SK-N-SH (cell line): ENCODE measurements around the gene DUSP2. TPM values are rescaled to one million over a fixed set of nuclear protein-coding genes. Genes with fewer than 3 reads are reported as not detected.

ENCODE experiments used
- CTCF ChIA-PET: fragments of 300-600, 350-600 bp; formaldehyde crosslinking; extraction: SDS; loops from one replicate; lab custom pipeline; 2021; lab: Yijun Ruan, JAX
- POLR2A ChIA-PET: fragments of 350-600 bp; sonication (Branson Sonifier 250); formaldehyde crosslinking; extraction: SDS; loops from one replicate; lab custom pipeline; 2020; ENCODE audit warnings: antibody characterized with exemption, inconsistent platforms; lab: Yijun Ruan, JAX
- DNase-seq: peaks from one replicate; pipeline ENCODE4 v3.0.0; 2012
- H2AFZ ChIP-seq: fragments of 200-600 bp; sonication (generic); 2 replicates; pipeline ENCODE4 v1.8.1; 2016; ENCODE audit warnings: antibody characterized with exemption, mild to moderate bottlenecking, low read depth
- H3F3A ChIP-seq: fragments of 200-600 bp; sonication (generic); replicated peaks from 2 replicates; pipeline ENCODE3; 2016; ENCODE audit warnings: antibody characterized with exemption, mild to moderate bottlenecking; ENCODE audit not compliant: insufficient read depth
- H3K27ac ChIP-seq, 2 experiments: fragments of 200-500 bp in 1 of 2; fragments of 200-600 bp in 1 of 2; sonication (Bioruptor generic) in 1 of 2; sonication (generic), shearing (Covaris generic) in 1 of 2; 2 replicates each; pipeline versions ENCODE4 v1.5.1 to v1.6.1; 2014 to 2016; ENCODE audit warnings: low read depth in 2 of 2, inconsistent platforms in 1 of 2, low read length in 1 of 2, mild to moderate bottlenecking in 1 of 2, mixed read lengths in 1 of 2
- H3K27me3 ChIP-seq: fragments of 200-600 bp; sonication (generic), shearing (Covaris generic); 2 replicates; pipeline ENCODE4 v1.6.1; 2016; ENCODE audit warnings: mixed run types; ENCODE audit not compliant: insufficient read depth
- H3K36me3 ChIP-seq, 2 experiments: fragments of 200-500 bp in 1 of 2; fragments of 200-600 bp in 1 of 2; sonication (Bioruptor generic) in 1 of 2; sonication (generic) in 1 of 2; replicated peaks in 1 of 2; 2 replicates each; pipeline versions ENCODE3 to v1.5.1; 2014 to 2016; ENCODE audit warnings: low read length in 1 of 2, mild to moderate bottlenecking in 1 of 2; ENCODE audit not compliant: insufficient read depth in 2 of 2, control insufficient read depth in 1 of 2
- H3K4me1 ChIP-seq, 2 experiments: fragments of 200-500 bp in 1 of 2; fragments of 200-600 bp in 1 of 2; sonication (Bioruptor generic) in 1 of 2; sonication (generic), shearing (Covaris generic) in 1 of 2; 2 replicates each; pipeline versions ENCODE4 v1.5.1 to v1.6.1; 2014 to 2016; ENCODE audit warnings: low read depth in 1 of 2, low read length in 1 of 2, mixed run types in 1 of 2; ENCODE audit not compliant: insufficient read depth in 2 of 2, control insufficient read depth in 1 of 2
- H3K4me2 ChIP-seq: fragments of 200-600 bp; sonication (generic), shearing (Covaris generic); 2 replicates; pipeline ENCODE4 v1.6.1; 2017; ENCODE audit warnings: mixed run types
- H3K4me3 ChIP-seq, 2 experiments: fragments of 200-500 bp in 1 of 2; fragments of 200-600 bp in 1 of 2; sonication (Bioruptor generic) in 1 of 2; sonication (generic), shearing (Covaris generic) in 1 of 2; 2 replicates each; pipeline versions ENCODE4 v1.5.1 to v1.8.1; 2014 to 2016; ENCODE audit warnings: low read depth in 2 of 2, inconsistent platforms in 1 of 2, low read length in 1 of 2, mild to moderate bottlenecking in 1 of 2, mixed read lengths in 1 of 2, moderate library complexity in 1 of 2
- H3K79me2 ChIP-seq: fragments of 200-600 bp; sonication (generic); 2 replicates; pipeline ENCODE4 v1.8.1; 2017; ENCODE audit warnings: mild to moderate bottlenecking; ENCODE audit not compliant: insufficient read depth
- H3K9ac ChIP-seq: fragments of 200-600 bp; sonication (generic); 2 replicates; pipeline ENCODE4 v1.6.1; 2017; ENCODE audit warnings: mixed run types
- H3K9me2 ChIP-seq: fragments of 200-600 bp; sonication (generic); 2 replicates; pipeline ENCODE4 v1.6.1; 2017; ENCODE audit warnings: mixed run types
- H3K9me3 ChIP-seq: fragments of 200-600 bp; sonication (generic); 2 replicates; pipeline ENCODE4 v1.6.1; 2017; ENCODE audit warnings: mixed run types, mild to moderate bottlenecking, moderate library complexity
- H4K20me1 ChIP-seq: fragments of 200-600 bp; sonication (generic); 2 replicates; pipeline ENCODE4 v1.6.1; 2017; ENCODE audit warnings: mild to moderate bottlenecking, mixed run types; ENCODE audit not compliant: insufficient read depth
- EZH2phosphoT487 ChIP-seq: fragments of 200-600 bp; sonication (generic); IDR thresholded peaks from 2 replicates; pipeline ENCODE4 v1.6.1; 2017; ENCODE audit warnings: low read depth, mixed run types, mild to moderate bottlenecking, antibody characterized with exemption, moderate library complexity, borderline replicate concordance
- FOSL2 ChIP-seq: IDR thresholded peaks from 2 replicates; pipeline ENCODE4 v1.4.0; 2012; ENCODE audit warnings: low read depth, mild to moderate bottlenecking, moderate library complexity, borderline replicate concordance
- FOXM1 ChIP-seq: IDR thresholded peaks from 2 replicates; pipeline ENCODE4 v1.4.0; 2012; ENCODE audit warnings: low read depth, mild to moderate bottlenecking
- GABPA ChIP-seq: IDR thresholded peaks from 2 replicates; pipeline ENCODE4 v1.4.0; 2012; ENCODE audit warnings: low read depth, mild to moderate bottlenecking
- GATA2 ChIP-seq: sonication (generic); formaldehyde crosslinking; IDR thresholded peaks from 2 replicates; pipeline ENCODE4 v1.5.0; 2020; ENCODE audit warnings: mild to moderate bottlenecking, missing genetic modification reagents
- IRF3 ChIP-seq: fragments of 150-350 bp; IDR thresholded peaks from 2 replicates; pipeline ENCODE4 v1.6.1; 2016; ENCODE audit warnings: mild to moderate bottlenecking, low read depth, low read length
- JUND ChIP-seq: IDR thresholded peaks from 2 replicates; pipeline ENCODE4 v1.4.0; 2012
- NFIC ChIP-seq: IDR thresholded peaks from 2 replicates; pipeline ENCODE4 v1.4.0; 2012; ENCODE audit warnings: borderline replicate concordance
- NRF1 ChIP-seq: IDR thresholded peaks from 2 replicates; pipeline ENCODE4 v1.6.1; 2012; ENCODE audit warnings: low read depth, mild to moderate bottlenecking, low read length
- PBX3 ChIP-seq: IDR thresholded peaks from 2 replicates; pipeline ENCODE4; 2012
- REST ChIP-seq: IDR thresholded peaks from 2 replicates; pipeline ENCODE4 v1.6.1; 2012; ENCODE audit warnings: mild to moderate bottlenecking, low read depth, low read length, moderate library complexity
- RXRA ChIP-seq: IDR thresholded peaks from 2 replicates; pipeline ENCODE4 v1.4.0; 2012; ENCODE audit warnings: low read depth, mild to moderate bottlenecking, borderline replicate concordance
- SIN3A ChIP-seq: IDR thresholded peaks from 2 replicates; pipeline ENCODE4 v1.6.1; 2012; ENCODE audit warnings: low read depth, mild to moderate bottlenecking, low read length, moderate library complexity, borderline replicate concordance
- TAF1 ChIP-seq: IDR thresholded peaks from 2 replicates; pipeline ENCODE4 v1.6.1; 2012; ENCODE audit warnings: low read depth, mild to moderate bottlenecking, low read length, moderate library complexity, borderline replicate concordance
- TCF12 ChIP-seq: IDR thresholded peaks from 2 replicates; pipeline ENCODE4 v1.4.0; 2012
- TEAD4 ChIP-seq: IDR thresholded peaks from 2 replicates; pipeline ENCODE4 v1.4.0; 2012; ENCODE audit warnings: mild to moderate bottlenecking, borderline replicate concordance; ENCODE audit not compliant: insufficient read depth
- USF2 ChIP-seq: fragments of 150-350 bp; IDR thresholded peaks from 2 replicates; pipeline ENCODE4 v1.6.1; 2017; ENCODE audit warnings: antibody characterized with exemption, low read length, low read depth, borderline replicate concordance
- YY1 ChIP-seq: IDR thresholded peaks from 2 replicates; pipeline ENCODE4 v1.4.0; 2012; ENCODE audit warnings: low read depth, mild to moderate bottlenecking
- WGBS: methylation state at CpG from one replicate; pipeline ENCODE4 v1.1.6; 2017; ENCODE audit warnings: low lambda C conversion rate; 5-methylcytosine and 5-hydroxymethylcytosine counted together
- polyA plus RNA-seq, 3 experiments: library from polyadenylated mRNA; depleted of rRNA; stranded (reverse); fragments of >200 nt; gene quantifications; 2 replicates each; pipeline ENCODE4 v1.2.3, GENCODE V29; 2012

Gene DUSP2
- polyA plus RNA-seq, 1 of the 3 experiments (the other 2 are of a cell fraction), result 0.79 TPM

GRCh38 chr2:96108541-96109360 lies 36.5 kb downstream of the DUSP2 start:
- POLR2A ChIA-PET, result no interaction called here
- Histone ChIP-seq H2AFZ (no peak overlapping the region), H3K4me2 (no peak overlapping the region), H3K27ac (no peak overlapping the region), H4K20me1 (no peaks in the 10 kb centered on the region), H3K4me3 (no peak overlapping the region), H3K9me3 (no peaks in the 10 kb centered on the region), H3K4me1 (peaks cover 0 to 14% of the 10 kb centered on the region in 2 experiments; a peak in 1 of 4 replicates), H3K9ac (no peak overlapping the region), H3K27me3 (no peaks in the 10 kb centered on the region), H3K36me3 (no peaks in the 10 kb centered on the region), H3F3A (no peaks in the 10 kb centered on the region), H3K79me2 (no peaks in the 10 kb centered on the region), H3K9me2 (no peaks in the 10 kb centered on the region)
- no peak for DNase-seq
- CTCF ChIA-PET, result interaction anchor here (0.6 to 2.8 kb wide), 4 partner anchors 8 to 86 kb away, joined by 3 to 25 read pairs (median 5); partner anchors contain the start of gene ADRA2B
- TF ChIP-seq YY1, result no peak
- no peak for TF ChIP-seq RXRA
- no peak for TF ChIP-seq NFIC
- TF ChIP-seq TCF12, result no peak
- no peak for TF ChIP-seq GATA2 (CRISPR knock-in tag)
- TF ChIP-seq EZH2phosphoT487, result no peak
- TF ChIP-seq PBX3, result no peak
- no peak for TF ChIP-seq IRF3
- no peak for TF ChIP-seq GABPA
- no peak for TF ChIP-seq JUND
- WGBS, result 60% methylated on average over 14 of the region's 17 CpGs

GRCh38 chr2:96108151-96108540 lies 37.1 kb downstream of the DUSP2 start:
- WGBS, result 55% methylated on average over 4 of the region's 5 CpGs
- no peaks in the 10 kb centered on the region for H3K79me2 ChIP-seq
- H4K20me1 ChIP-seq, result no peaks in the 10 kb centered on the region
- H2AFZ ChIP-seq, result no peak overlapping the region
- no peaks in the 10 kb centered on the region for H3K27me3 ChIP-seq
- no peaks in the 10 kb centered on the region for H3K9me3 ChIP-seq
- DNase-seq, result no peak
- TF ChIP-seq IRF3 (no peak), EZH2phosphoT487 (no peak), USF2 (no peak), NRF1 (no peak), TAF1 (no peak), FOSL2 (no peak), JUND (no peak), FOXM1 (no peak), SIN3A (no peak), REST (no peak), TEAD4 (no peak)
- TF ChIP-seq, all 33 proteins: peak for 0
- no peaks in the 10 kb centered on the region for H3K36me3 ChIP-seq
- H3K9ac ChIP-seq, result no peak overlapping the region
- H3K27ac ChIP-seq, result no peak overlapping the region
- H3K4me1 ChIP-seq, result peaks cover 0 to 14% of the 10 kb centered on the region in 2 experiments; a peak in 1 of 4 replicates
- H3K9me2 ChIP-seq, result no peaks in the 10 kb centered on the region
- POLR2A ChIA-PET, result no interaction called here
- no peak overlapping the region for H3K4me3 ChIP-seq
- H3K4me2 ChIP-seq, result no peak overlapping the region
- H3F3A ChIP-seq, result no peaks in the 10 kb centered on the region
- CTCF ChIA-PET, result interaction anchor here (0.6 to 2.8 kb wide), 5 partner anchors 8 to 153 kb away, joined by 3 to 25 read pairs (median 5); partner anchors contain the start of gene ADRA2B
